Measurements from ENCODE around the gene WAC. TPM values are rescaled to one million over a fixed set of nuclear protein-coding genes. Genes with fewer than 3 reads are reported as not detected.
A peak's percentile ranks its signal among the peaks of the same experiment; 100 is the strongest.
"Not testable (repeated sequence)": the region's sequence is repeated elsewhere in the genome, so short reads cannot be mapped to it uniquely, and the experiment has no call there.

WAC gene
- total and polyA plus RNA-seq, 5 donors from 2014 or later: 80.5 to 205 (median 91.6) TPM

GRCh38 chr10:28514648-28515047, 18.3 kb upstream of the WAC start:
- Mint-ChIP-seq H3K4me1 (peaks cover 0 to 5% (median 0%) of the 10 kb centered on the region in 4 donors), H3K4me3 (no peak overlapping the region), H3K9me3 (peaks cover 2 to 13% (median 10%) of the 10 kb centered on the region in 7 donors), H3K27me3 (peaks cover 13% of the 10 kb centered on the region), H3K36me3 (no peaks in the 10 kb centered on the region), H3K27ac (no peak overlapping the region)
- Histone ChIP-seq H3K4me1 (ENCODE audit: control insufficient read depth, insufficient read depth, low read length, poor library complexity, severe bottlenecking) (no peaks in the 10 kb centered on the region), H3K27ac (ENCODE audit: insufficient read depth, low read length, poor library complexity, severe bottlenecking) (no peak overlapping the region), H3K9me3 (ENCODE audit: control insufficient read depth in 2 of 2, low read length in 2 of 2) (peaks cover 7 to 12% of the 10 kb centered on the region in 2 experiments), H3K4me3 (ENCODE audit: low read depth, low read length) (no peak overlapping the region), H3K36me3 (ENCODE audit: control insufficient read depth, insufficient read depth, low read length) (no peaks in the 10 kb centered on the region), H3K27me3 (ENCODE audit: control insufficient read depth, insufficient read depth, low read length) (no peaks in the 10 kb centered on the region)
- ATAC-seq (ENCODE audit: low read depth in 2 of 2) (no peak), DNase-seq (no peak)

DNA sequence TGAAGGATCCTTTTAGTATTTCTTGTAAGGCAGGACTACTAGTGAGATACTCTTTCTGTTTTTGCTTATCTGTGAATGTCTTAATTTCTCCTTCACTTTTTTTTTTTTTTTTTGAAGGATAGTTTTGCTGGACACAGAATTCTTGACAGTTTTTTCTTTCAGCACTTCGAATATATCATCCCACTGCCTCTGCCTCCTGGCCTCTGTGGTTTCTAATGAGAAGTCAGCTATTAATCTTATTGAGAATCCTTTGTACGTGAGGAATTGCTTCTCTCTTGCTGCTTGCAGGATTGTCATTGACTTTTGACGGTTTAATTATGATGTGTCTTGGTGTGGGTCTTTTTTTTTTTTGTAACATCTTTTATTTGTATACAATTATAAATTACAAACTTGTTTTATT, 12.6 kb upstream of the WAC start:
- Mint-ChIP-seq H3K4me3 (no peak overlapping the region), H3K9me3 (peaks cover 3 to 40% (median 18%) of the 10 kb centered on the region in 7 donors), H3K36me3 (peaks cover 19% of the 10 kb centered on the region), H3K4me1 (peaks cover 0 to 6% (median 2%) of the 10 kb centered on the region in 4 donors), H3K27ac (no peak overlapping the region), H3K27me3 (peaks cover 10% of the 10 kb centered on the region)
- ATAC-seq (ENCODE audit: low read depth in 2 of 2) (no peak), DNase-seq (no peak)
- no peaks in the 10 kb centered on the region for H3K4me1 ChIP-seq (ENCODE audit: control insufficient read depth, insufficient read depth, low read length, poor library complexity, severe bottlenecking)
- H3K4me3 ChIP-seq (ENCODE audit: low read depth, low read length): no peak overlapping the region
- H3K27ac ChIP-seq (ENCODE audit: insufficient read depth, low read length, poor library complexity, severe bottlenecking): no peak overlapping the region
- no peaks in the 10 kb centered on the region for H3K27me3 ChIP-seq (ENCODE audit: control insufficient read depth, insufficient read depth, low read length)
- H3K9me3 ChIP-seq (ENCODE audit: control insufficient read depth in 2 of 2, low read length in 2 of 2): peaks cover 23 to 25% of the 10 kb centered on the region in 2 experiments
- peaks cover 15% of the 10 kb centered on the region for H3K36me3 ChIP-seq (ENCODE audit: control insufficient read depth, insufficient read depth, low read length)

DNA sequence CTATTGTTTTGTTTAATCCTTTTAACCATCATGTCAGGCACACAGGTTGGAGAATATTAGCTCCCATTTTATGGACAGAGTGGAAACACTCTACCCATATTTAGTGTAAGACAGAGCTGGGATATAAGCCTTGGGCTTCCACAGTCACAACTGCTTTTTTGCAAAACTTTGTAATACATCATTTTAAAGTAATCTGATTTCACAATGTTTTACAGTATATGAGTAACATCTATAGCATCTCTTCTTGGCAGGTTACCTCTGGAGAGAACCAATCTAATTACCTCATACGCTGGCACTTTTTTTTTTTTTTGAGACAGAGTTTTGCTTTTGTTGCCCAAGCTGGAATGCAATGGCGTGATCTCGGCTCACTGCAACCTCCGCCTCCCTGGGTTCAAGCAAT, 12.1 kb upstream of the WAC start:
- not testable (repeated sequence) for H3K4me3 Mint-ChIP-seq; H3K4me3 ChIP-seq (ENCODE audit: low read depth, low read length); H3K4me1 ChIP-seq (ENCODE audit: control insufficient read depth, insufficient read depth, low read length, poor library complexity, severe bottlenecking); H3K27me3 ChIP-seq (ENCODE audit: control insufficient read depth, insufficient read depth, low read length); H3K27me3 Mint-ChIP-seq; H3K27ac ChIP-seq (ENCODE audit: insufficient read depth, low read length, poor library complexity, severe bottlenecking); H3K27ac Mint-ChIP-seq; ATAC-seq (ENCODE audit: low read depth in 2 of 2); DNase-seq; H3K4me1 Mint-ChIP-seq
- H3K36me3 ChIP-seq (ENCODE audit: control insufficient read depth, insufficient read depth, low read length): peaks cover 20% of the 10 kb centered on the region
- H3K36me3 Mint-ChIP-seq: peaks cover 23% of the 10 kb centered on the region
- peaks cover 23 to 25% of the 10 kb centered on the region in 2 experiments for H3K9me3 ChIP-seq (ENCODE audit: control insufficient read depth in 2 of 2, low read length in 2 of 2)
- peaks cover 0 to 41% (median 17%) of the 10 kb centered on the region in 7 donors for H3K9me3 Mint-ChIP-seq

DNA sequence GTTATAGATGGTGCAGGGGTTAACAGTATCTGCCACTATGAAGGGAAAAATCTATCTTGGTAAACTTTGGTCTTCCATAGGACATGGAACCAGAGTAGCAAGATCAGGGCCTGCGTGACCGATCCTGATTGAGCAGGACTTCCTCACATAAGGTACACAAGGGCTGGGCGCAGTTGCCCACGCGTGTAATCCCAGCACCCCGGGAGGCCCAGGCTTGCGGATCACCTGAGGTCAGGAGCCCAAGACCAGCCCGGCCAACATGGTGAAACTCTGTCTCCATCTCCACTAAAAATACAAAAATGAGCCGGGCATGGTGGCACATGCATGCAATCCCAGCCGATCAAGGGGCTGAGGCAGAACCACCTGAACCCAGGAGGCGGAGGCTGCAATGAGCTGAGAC, 11.0 kb upstream of the WAC start:
- not testable (repeated sequence) for H3K4me3 Mint-ChIP-seq; H3K27me3 Mint-ChIP-seq; H3K4me3 ChIP-seq (ENCODE audit: low read depth, low read length); H3K27me3 ChIP-seq (ENCODE audit: control insufficient read depth, insufficient read depth, low read length); H3K4me1 ChIP-seq (ENCODE audit: control insufficient read depth, insufficient read depth, low read length, poor library complexity, severe bottlenecking); H3K27ac ChIP-seq (ENCODE audit: insufficient read depth, low read length, poor library complexity, severe bottlenecking); DNase-seq; H3K27ac Mint-ChIP-seq; ATAC-seq (ENCODE audit: low read depth in 2 of 2)
- Mint-ChIP-seq H3K9me3 (peaks cover 0 to 40% (median 16%) of the 10 kb centered on the region in 7 donors), H3K4me1 (peaks cover 0 to 18% (median 4%) of the 10 kb centered on the region in 4 donors), H3K36me3 (peaks cover 32% of the 10 kb centered on the region)
- Histone ChIP-seq H3K36me3 (ENCODE audit: control insufficient read depth, insufficient read depth, low read length) (peaks cover 26% of the 10 kb centered on the region), H3K9me3 (ENCODE audit: control insufficient read depth in 2 of 2, low read length in 2 of 2) (peaks cover 16 to 17% of the 10 kb centered on the region in 2 experiments)

DNA sequence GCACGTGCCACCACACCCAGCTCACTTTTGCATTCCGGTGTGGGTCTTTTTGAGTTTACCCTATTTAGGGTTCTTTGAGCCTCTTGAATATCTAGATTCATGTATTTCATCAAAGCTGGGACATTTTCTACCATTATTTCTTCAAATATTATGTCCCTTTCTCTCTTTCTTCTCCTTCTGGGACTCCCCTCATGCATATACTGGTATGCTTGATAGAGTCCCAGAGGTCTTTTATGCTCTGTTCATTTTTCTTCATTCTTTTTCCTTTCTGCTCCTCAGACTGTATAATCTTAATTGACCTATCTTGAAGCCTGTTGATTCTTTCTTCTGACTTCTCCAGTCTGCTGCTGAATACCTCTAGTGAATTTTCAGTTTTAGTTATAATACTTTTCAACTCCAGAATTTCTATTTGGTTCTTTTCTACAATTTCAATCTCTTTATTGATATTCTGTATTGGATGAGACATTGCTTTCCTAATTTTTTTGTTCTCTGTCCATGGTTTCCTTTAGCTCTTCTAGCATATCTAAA, 9.1 kb upstream of the WAC start:
- H3K9me3 Mint-ChIP-seq: peaks cover 0 to 35% (median 16%) of the 10 kb centered on the region in 7 donors

DNA sequence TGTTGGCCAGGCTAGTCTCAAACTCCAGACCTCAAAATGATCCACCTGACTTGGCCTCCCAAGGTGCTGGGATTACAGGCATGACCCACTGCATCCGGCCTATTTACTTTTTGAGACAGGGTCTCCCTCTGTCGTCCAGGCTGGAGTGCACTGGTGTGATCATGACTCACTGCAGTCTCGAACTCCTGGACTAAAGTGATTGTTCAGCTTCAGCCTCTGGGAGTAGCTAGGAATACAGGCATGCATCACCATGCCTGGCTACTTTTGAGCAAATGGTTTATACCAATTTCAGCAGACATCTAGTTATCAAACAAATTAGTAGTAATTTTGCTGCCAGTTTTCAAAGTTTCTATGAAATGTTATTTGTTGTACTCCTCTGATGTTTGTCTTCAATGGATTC, 2.2 kb upstream of the WAC start:
- H3K36me3 Mint-ChIP-seq: peaks cover 41% of the 10 kb centered on the region
- H3K27ac ChIP-seq (ENCODE audit: insufficient read depth, low read length, poor library complexity, severe bottlenecking): no peak overlapping the region
- peak overlapping the region; percentile 96 to 99 (median 97) for H3K4me3 Mint-ChIP-seq

More for the DNA sequence above, 9.1 kb upstream of the WAC start:
- no peaks in the 10 kb centered on the region for H3K4me1 ChIP-seq (ENCODE audit: control insufficient read depth, insufficient read depth, low read length, poor library complexity, severe bottlenecking)
- H3K4me3 Mint-ChIP-seq: no peak overlapping the region
- H3K36me3 ChIP-seq (ENCODE audit: control insufficient read depth, insufficient read depth, low read length): peaks cover 26% of the 10 kb centered on the region
- H3K27me3 Mint-ChIP-seq: peaks cover 5% of the 10 kb centered on the region
- H3K4me1 Mint-ChIP-seq: peaks cover 7 to 20% (median 11%) of the 10 kb centered on the region in 4 donors
- ATAC-seq (ENCODE audit: low read depth in 2 of 2) (no peak), DNase-seq (no peak)
- H3K27me3 ChIP-seq (ENCODE audit: control insufficient read depth, insufficient read depth, low read length): no peaks in the 10 kb centered on the region
- no peak overlapping the region for H3K27ac Mint-ChIP-seq
- H3K9me3 ChIP-seq (ENCODE audit: control insufficient read depth in 2 of 2, low read length in 2 of 2): peaks cover 15 to 16% of the 10 kb centered on the region in 2 experiments
- no peak overlapping the region for H3K4me3 ChIP-seq (ENCODE audit: low read depth, low read length)
- peaks cover 40% of the 10 kb centered on the region for H3K36me3 Mint-ChIP-seq
- H3K27ac ChIP-seq (ENCODE audit: insufficient read depth, low read length, poor library complexity, severe bottlenecking): no peak overlapping the region

GRCh38 chr10:28533186-28533564, 257 bp downstream of the WAC start:
- Histone ChIP-seq H3K9me3 (ENCODE audit: control insufficient read depth in 2 of 2, low read length in 2 of 2) (no peaks in the 10 kb centered on the region), H3K27me3 (ENCODE audit: control insufficient read depth, insufficient read depth, low read length) (no peaks in the 10 kb centered on the region), H3K4me3 (ENCODE audit: low read depth, low read length) (no peak overlapping the region), H3K36me3 (ENCODE audit: control insufficient read depth, insufficient read depth, low read length) (peaks cover 36% of the 10 kb centered on the region), H3K4me1 (ENCODE audit: control insufficient read depth, insufficient read depth, low read length, poor library complexity, severe bottlenecking) (peaks cover 49% of the 10 kb centered on the region), H3K27ac (ENCODE audit: insufficient read depth, low read length, poor library complexity, severe bottlenecking) (peak overlapping the region; percentile 99)
- Mint-ChIP-seq H3K27ac (peak overlapping the region; percentile 99 to 100 (median 99)), H3K36me3 (peaks cover 40% of the 10 kb centered on the region), H3K4me3 (peak overlapping the region; percentile 99 to 100 (median 99)), H3K9me3 (no peaks in the 10 kb centered on the region), H3K4me1 (peaks cover 46 to 81% (median 58%) of the 10 kb centered on the region in 4 donors), H3K27me3 (peaks cover 9% of the 10 kb centered on the region)
- ATAC-seq (ENCODE audit: low read depth in 2 of 2): no peak
- no peak for DNase-seq

More for the DNA sequence above, 2.2 kb upstream of the WAC start:
- Histone ChIP-seq H3K9me3 (ENCODE audit: control insufficient read depth in 2 of 2, low read length in 2 of 2) (no peaks in the 10 kb centered on the region), H3K27me3 (ENCODE audit: control insufficient read depth, insufficient read depth, low read length) (no peaks in the 10 kb centered on the region), H3K36me3 (ENCODE audit: control insufficient read depth, insufficient read depth, low read length) (peaks cover 19% of the 10 kb centered on the region), H3K4me3 (ENCODE audit: low read depth, low read length) (peak overlapping the region; percentile 83), H3K4me1 (ENCODE audit: control insufficient read depth, insufficient read depth, low read length, poor library complexity, severe bottlenecking) (peaks cover 37% of the 10 kb centered on the region)
- DNase-seq (no peak), ATAC-seq (ENCODE audit: low read depth in 2 of 2) (no peak)
- Mint-ChIP-seq H3K27me3 (peaks cover 9% of the 10 kb centered on the region), H3K9me3 (peaks cover 0 to 7% (median 3%) of the 10 kb centered on the region in 7 donors), H3K27ac (peak overlapping the region; percentile 7 to 99 (median 97)), H3K4me1 (peaks cover 37 to 63% (median 54%) of the 10 kb centered on the region in 4 donors)
